Measurements from ENCODE around the gene REXO2. TPM values are rescaled to one million over a fixed set of nuclear protein-coding genes. Genes with fewer than 3 reads are reported as not detected.

REXO2 gene
- total RNA-seq, 4 donors from 2014 or later = 29.3 to 177 (median 91.2) TPM

DNA sequence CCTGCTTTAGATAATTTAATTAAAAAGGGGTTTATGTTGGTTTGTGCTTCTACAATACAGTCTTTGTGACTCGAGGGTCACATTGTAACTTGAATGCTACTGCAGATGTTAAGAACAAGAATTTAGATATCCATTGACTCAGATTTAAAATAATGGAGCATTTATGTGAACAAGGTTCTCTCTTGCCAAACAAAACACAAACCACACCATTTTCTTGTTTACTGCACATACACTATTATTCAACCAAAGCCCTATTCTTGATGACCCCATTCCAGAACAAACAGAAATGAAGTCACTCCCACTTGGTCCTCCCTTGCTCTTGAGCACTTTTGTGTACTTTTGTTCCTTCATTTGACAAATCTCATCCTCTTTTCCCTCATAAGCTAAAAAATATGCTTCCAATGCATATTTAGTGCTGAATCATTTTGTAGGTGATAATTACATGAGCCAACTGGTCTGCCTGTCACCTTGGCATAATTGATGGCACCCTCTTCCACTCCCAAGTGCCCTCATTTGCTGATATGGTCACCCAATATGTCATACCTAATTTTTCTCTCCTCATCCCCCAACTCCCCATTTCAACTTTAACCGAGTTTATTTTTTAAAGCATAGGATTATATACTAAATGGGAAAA, 41.8 kb upstream of the REXO2 start:
- Histone ChIP-seq H3K9me3 (no peaks in the 10 kb centered on the region), H3K4me1 (peaks cover 20 to 21% of the 10 kb centered on the region in 2 donors), H3K36me3 (no peaks in the 10 kb centered on the region), H3K27me3 (no peaks in the 10 kb centered on the region), H3K4me3 (no peak overlapping the region), H3K27ac (no peak overlapping the region)
- in situ Hi-C loops (cut with MboI; ENCODE audit: low sequenced_read_pairs in 4 of 4) = no loop called here
- intact Hi-C loops (cut with DNase I; ENCODE audit: low total_unique reads) = loop anchor here (5.0 kb wide), 1 partner anchor 50 kb away; no protein-coding TSS in a partner anchor
- ATAC-seq = no peak
- TF ChIP-seq, protein P1, sequence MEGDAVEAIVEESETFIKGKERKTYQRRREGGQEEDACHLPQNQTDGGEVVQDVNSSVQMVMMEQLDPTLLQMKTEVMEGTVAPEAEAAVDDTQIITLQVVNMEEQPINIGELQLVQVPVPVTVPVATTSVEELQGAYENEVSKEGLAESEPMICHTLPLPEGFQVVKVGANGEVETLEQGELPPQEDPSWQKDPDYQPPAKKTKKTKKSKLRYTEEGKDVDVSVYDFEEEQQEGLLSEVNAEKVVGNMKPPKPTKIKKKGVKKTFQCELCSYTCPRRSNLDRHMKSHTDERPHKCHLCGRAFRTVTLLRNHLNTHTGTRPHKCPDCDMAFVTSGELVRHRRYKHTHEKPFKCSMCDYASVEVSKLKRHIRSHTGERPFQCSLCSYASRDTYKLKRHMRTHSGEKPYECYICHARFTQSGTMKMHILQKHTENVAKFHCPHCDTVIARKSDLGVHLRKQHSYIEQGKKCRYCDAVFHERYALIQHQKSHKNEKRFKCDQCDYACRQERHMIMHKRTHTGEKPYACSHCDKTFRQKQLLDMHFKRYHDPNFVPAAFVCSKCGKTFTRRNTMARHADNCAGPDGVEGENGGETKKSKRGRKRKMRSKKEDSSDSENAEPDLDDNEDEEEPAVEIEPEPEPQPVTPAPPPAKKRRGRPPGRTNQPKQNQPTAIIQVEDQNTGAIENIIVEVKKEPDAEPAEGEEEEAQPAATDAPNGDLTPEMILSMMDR (IDR thresholded peaks at IDR 0.05 in 4 of 5, conservative IDR thresholded peaks at IDR 0.05 in 1 of 5) = no peak
- TF ChIP-seq POLR2A (IDR thresholded peaks at IDR 0.05) = no peak
- DNase-seq = no peak

DNA sequence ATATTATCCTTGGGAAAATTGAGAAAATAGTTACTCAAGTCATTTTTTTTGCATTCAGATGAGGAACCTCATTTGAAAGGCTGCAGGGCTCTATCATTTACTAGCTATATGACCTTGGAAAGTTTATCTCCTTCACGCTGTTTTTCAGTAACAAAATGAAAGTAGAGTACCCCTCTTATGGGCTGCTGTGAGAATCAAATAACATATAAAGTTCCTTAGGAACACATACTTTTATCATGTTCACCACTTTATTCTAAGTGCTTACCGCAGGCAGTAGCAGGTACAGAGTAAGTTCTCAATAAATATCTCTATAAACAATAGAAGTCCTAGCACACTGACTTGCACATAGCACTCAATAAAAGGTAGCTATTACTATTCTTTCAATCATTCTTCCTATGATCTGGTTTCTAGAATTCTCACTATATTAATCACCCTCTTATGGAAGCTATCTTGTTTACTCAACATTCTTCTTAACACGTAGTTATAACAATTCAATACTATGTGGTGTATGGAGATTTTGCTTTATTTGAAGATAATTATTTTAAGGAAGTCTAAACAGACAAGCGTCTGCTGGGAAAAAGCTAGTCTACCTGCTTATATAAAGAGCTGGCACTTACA, 40.9 kb upstream of the REXO2 start:
- H3K36me3 ChIP-seq = no peaks in the 10 kb centered on the region
- H3K9me3 ChIP-seq = no peaks in the 10 kb centered on the region
- H3K4me3 ChIP-seq = no peak overlapping the region
- H3K27me3 ChIP-seq = no peaks in the 10 kb centered on the region
- no peak for TF ChIP-seq POLR2A (IDR thresholded peaks at IDR 0.05)
- TF ChIP-seq, protein P1 (IDR thresholded peaks at IDR 0.05 in 4 of 5, conservative IDR thresholded peaks at IDR 0.05 in 1 of 5) = no peak
- peak overlapping the region; percentile 94 to 100 (median 98) for H3K27ac ChIP-seq
- ATAC-seq (no peak), DNase-seq (no peak)
- intact Hi-C loops (cut with DNase I; ENCODE audit: low total_unique reads) = loop anchor here (5.0 kb wide), 1 partner anchor 51 kb away; no protein-coding TSS in a partner anchor
- in situ Hi-C loops (cut with MboI; ENCODE audit: low sequenced_read_pairs in 4 of 4) = no loop called here
- peaks cover 21 to 27% of the 10 kb centered on the region in 2 donors for H3K4me1 ChIP-seq

DNA sequence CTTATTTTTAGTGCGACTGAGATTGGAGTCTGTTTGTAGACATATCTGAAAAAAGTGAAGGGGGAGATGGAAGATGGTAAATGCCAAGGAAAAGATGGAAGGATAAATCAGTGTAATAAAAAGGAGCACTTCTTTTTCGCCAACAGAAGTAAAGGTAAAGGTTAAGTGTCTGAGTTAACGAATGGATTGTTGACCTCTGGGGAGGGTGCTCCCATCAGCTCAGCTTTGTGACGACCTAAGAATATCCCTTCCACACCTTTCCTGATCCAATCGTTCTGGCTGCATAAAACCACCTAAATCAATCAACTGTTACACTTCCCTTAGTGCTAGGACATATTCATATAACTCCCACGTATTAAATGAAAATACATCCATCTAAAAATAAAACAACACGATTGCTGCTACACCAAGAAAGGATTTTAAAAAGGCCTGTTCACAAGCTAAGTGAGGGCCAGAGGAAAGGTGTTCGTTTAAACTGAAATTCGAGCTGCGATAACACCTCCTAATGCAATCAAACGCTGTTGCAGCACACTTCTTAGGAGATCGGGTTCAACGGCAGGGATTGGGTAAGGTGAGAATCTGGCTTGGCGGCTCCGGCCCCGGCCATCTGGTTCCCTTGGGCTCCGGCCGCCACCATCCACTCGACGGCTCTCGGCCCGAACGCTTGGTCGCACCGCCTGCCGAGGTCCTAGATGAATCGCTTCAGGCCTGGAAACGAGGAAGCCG, 39.6 kb upstream of the REXO2 start:
- peak overlapping the region; percentile 66 to 97 (median 83) for H3K4me3 ChIP-seq
- in situ Hi-C loops (cut with MboI; ENCODE audit: low sequenced_read_pairs in 4 of 4) (loop anchor here in 1 of 4 donors (5.0 kb wide), 1 partner anchor 38 kb away; the partner anchor contains the start of gene REXO2), intact Hi-C loops (cut with DNase I; ENCODE audit: low total_unique reads) (loop anchor here (1.0 to 5.0 kb wide), 3 partner anchors 40 to 522 kb away; partner anchors contain the start of genes REXO2 and USP28)
- peaks cover 21 to 39% of the 10 kb centered on the region in 2 donors for H3K4me1 ChIP-seq
- no peaks in the 10 kb centered on the region for H3K9me3 ChIP-seq
- H3K27ac ChIP-seq = peak overlapping the region; percentile 94 to 100 (median 98)
- peak; percentile 78 to 84 for ATAC-seq
- no peak for TF ChIP-seq POLR2A (IDR thresholded peaks at IDR 0.05)
- TF ChIP-seq, protein P1 (IDR thresholded peaks at IDR 0.05 in 4 of 5, conservative IDR thresholded peaks at IDR 0.05 in 1 of 5) = no peak
- H3K36me3 ChIP-seq = peaks cover 0 to 4% of the 10 kb centered on the region in 2 donors
- no peaks in the 10 kb centered on the region for H3K27me3 ChIP-seq
- peak; percentile 62 to 73 for DNase-seq

DNA sequence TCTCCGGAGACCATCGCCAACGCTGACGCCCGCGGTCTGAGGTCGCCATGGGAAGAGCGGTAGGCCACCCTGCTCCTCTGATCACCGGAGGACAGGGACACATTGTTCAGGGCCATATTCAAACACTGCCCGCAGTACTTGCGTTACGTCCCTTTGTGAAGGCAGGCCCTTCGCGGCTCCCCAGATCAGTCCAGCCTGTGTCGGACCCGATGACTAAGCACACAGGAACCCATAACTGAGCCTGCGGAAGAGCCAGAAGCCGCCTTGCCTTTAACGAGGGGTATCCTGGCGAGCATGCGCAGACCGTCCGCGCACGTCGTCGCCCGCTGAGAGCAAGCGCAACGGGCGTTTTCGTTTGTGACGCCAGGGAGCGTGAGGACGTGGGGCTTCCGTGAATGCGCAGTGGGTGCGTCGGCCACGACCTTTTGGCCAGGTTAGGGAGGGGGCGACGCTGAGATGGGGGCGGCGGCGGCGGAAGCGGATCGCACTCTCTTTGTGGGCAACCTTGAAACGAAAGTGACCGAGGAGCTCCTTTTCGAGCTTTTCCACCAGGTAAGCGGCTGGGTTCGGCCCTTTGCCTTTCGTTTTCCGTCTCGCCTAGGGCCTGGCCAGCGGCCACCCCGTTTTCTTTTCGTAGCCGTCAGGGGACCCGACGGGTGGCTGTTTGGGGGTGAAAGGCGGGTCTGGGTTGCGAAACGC, 38.9 kb upstream of the REXO2 start, which contains the start of the genes C11orf71 and RBM7:
C11orf71 (minus strand) TSS at position 296 of the 699 bp plus-strand sequence; CDS start at position 116, 180 bp downstream.
RBM7 (plus strand) TSS at position 451 of the 699 bp plus-strand sequence; CDS start at position 457, 6 bp downstream.
- Histone ChIP-seq H3K4me3 (peak within 1 kb of the TSS; percentile 66 to 97 (median 83)), H3K9me3 (no peaks in the 10 kb centered on the region), H3K36me3 (peaks cover 0 to 11% of the 10 kb centered on the region in 2 donors), H3K27me3 (no peaks in the 10 kb centered on the region), H3K27ac (peak within 1 kb of the TSS; percentile 94 to 100 (median 98)), H3K4me1 (peaks cover 27 to 41% of the 10 kb centered on the region in 2 donors)
- peak; percentile 97 to 98 for DNase-seq
- intact Hi-C loops (cut with DNase I; ENCODE audit: low total_unique reads) = loop anchor here (1.0 to 5.0 kb wide), 2 partner anchors 39 to 523 kb away; partner anchors contain the start of genes REXO2 and USP28
- peak; percentile 92 to 96 for ATAC-seq
- TF ChIP-seq POLR2A (IDR thresholded peaks at IDR 0.05) = peak; percentile 85 to 94
- TF ChIP-seq, protein P1 (IDR thresholded peaks at IDR 0.05 in 4 of 5, conservative IDR thresholded peaks at IDR 0.05 in 1 of 5) = no peak
- in situ Hi-C loops (cut with MboI; ENCODE audit: low sequenced_read_pairs in 4 of 4) = loop anchor here in 1 of 4 donors (5.0 kb wide), 1 partner anchor 37 kb away; the partner anchor contains the start of gene REXO2

Data from gastrocnemius medialis (tissue), 4 donors.